ENCODE results near the gene IFITM2.

GRCh38 chr11:355581-356458 lies 48.2 kb downstream of the IFITM2 start:
- TF ChIP-seq CTCF (IDR thresholded peaks at IDR 0.05 in 4 of 5, conservative IDR thresholded peaks at IDR 0.05 in 1 of 5) (no peak), POLR2A (IDR thresholded peaks at IDR 0.05) (peak; percentile 29 to 47)
